H9 (cell line): ENCODE measurements around the gene FAP. TPM values are rescaled to one million over a fixed set of nuclear protein-coding genes. Genes with fewer than 3 reads are reported as not detected.

Source experiments
- DNase-seq: peaks from one replicate; pipeline ENCODE4 v3.0.0-alpha.2; 2017
- H2AFZ ChIP-seq: one replicate; pipeline ENCODE4 v1.6.1; 2013; ENCODE audit warnings: mild to moderate bottlenecking, low read length, control low read depth, moderate library complexity
- H2AK5ac ChIP-seq: 2 replicates; pipeline ENCODE4 v1.6.1; 2013; ENCODE audit warnings: low read length, control low read depth, mixed read lengths; ENCODE audit not compliant: insufficient read length
- H2BK120ac ChIP-seq: one replicate; pipeline ENCODE4 v1.6.1; 2013; ENCODE audit warnings: low read depth, mild to moderate bottlenecking, low read length, control low read depth, inconsistent platforms; ENCODE audit not compliant: poor library complexity, severe bottlenecking
- H2BK12ac ChIP-seq: 2 replicates; pipeline ENCODE4 v1.6.1; 2013; ENCODE audit warnings: low read length, control low read depth, mixed read lengths, low read depth; ENCODE audit not compliant: insufficient read length
- H2BK15ac ChIP-seq: 2 replicates; pipeline ENCODE4 v1.6.1; 2013; ENCODE audit warnings: low read depth, low read length, control low read depth
- H2BK20ac ChIP-seq: one replicate; pipeline ENCODE4 v1.6.1; 2013; ENCODE audit warnings: low read depth, mild to moderate bottlenecking, low read length, control low read depth, inconsistent platforms; ENCODE audit not compliant: poor library complexity, severe bottlenecking
- H2BK5ac ChIP-seq: 2 replicates; pipeline ENCODE4 v1.6.1; 2013; ENCODE audit warnings: low read length, control low read depth, mixed read lengths; ENCODE audit not compliant: insufficient read length
- H3K14ac ChIP-seq: 2 replicates; pipeline ENCODE4 v1.6.1; 2013; ENCODE audit warnings: low read length, control low read depth; ENCODE audit not compliant: insufficient read depth
- H3K18ac ChIP-seq: 2 replicates; pipeline ENCODE4 v1.6.1; 2013; ENCODE audit warnings: low read depth, mild to moderate bottlenecking, mixed read lengths, low read length, control low read depth; ENCODE audit not compliant: insufficient read length
- H3K23ac ChIP-seq: 2 replicates; pipeline ENCODE4 v1.6.1; 2013; ENCODE audit warnings: low read length, control low read depth, mixed read lengths, low read depth; ENCODE audit not compliant: insufficient read length
- H3K23me2 ChIP-seq: 2 replicates; pipeline ENCODE4 v1.6.1; 2013; ENCODE audit warnings: low read depth, mild to moderate bottlenecking, mixed read lengths, low read length, control low read depth; ENCODE audit not compliant: insufficient read length, poor library complexity, severe bottlenecking
- H3K27ac ChIP-seq: 2 replicates; pipeline ENCODE4 v1.5.1; 2013; ENCODE audit warnings: low read length, control low read depth, mixed read lengths, low read depth; ENCODE audit not compliant: insufficient read length
- H3K27me3 ChIP-seq: 2 replicates; pipeline ENCODE4 v1.6.1; 2013; ENCODE audit warnings: low read length, control low read depth, inconsistent platforms; ENCODE audit not compliant: insufficient read depth
- H3K4ac ChIP-seq: 2 replicates; pipeline ENCODE4 v1.6.1; 2013; ENCODE audit warnings: low read depth, mild to moderate bottlenecking, control low read depth, inconsistent platforms, low read length, moderate library complexity
- H3K4me1 ChIP-seq: 2 replicates; pipeline ENCODE4 v1.6.1; 2013; ENCODE audit warnings: low read length, control low read depth, inconsistent platforms; ENCODE audit not compliant: insufficient read depth
- H3K4me2 ChIP-seq: 2 replicates; pipeline ENCODE4 v1.6.1; 2013; ENCODE audit warnings: low read length, control low read depth, mixed read lengths; ENCODE audit not compliant: insufficient read length, insufficient read depth
- H3K56ac ChIP-seq: 2 replicates; pipeline ENCODE4 v1.6.1; 2013; ENCODE audit warnings: low read depth, mild to moderate bottlenecking, mixed read lengths, low read length, control low read depth; ENCODE audit not compliant: insufficient read length
- H3K79me1 ChIP-seq: 2 replicates; pipeline ENCODE4 v1.6.1; 2013; ENCODE audit warnings: low read depth, mild to moderate bottlenecking, moderate library complexity, low read length, control low read depth, inconsistent platforms; ENCODE audit not compliant: insufficient read depth, poor library complexity, severe bottlenecking
- H3K79me2 ChIP-seq: 2 replicates; pipeline ENCODE4 v1.6.1; 2013; ENCODE audit warnings: low read length, control low read depth, inconsistent platforms; ENCODE audit not compliant: insufficient read depth
- H3K9ac ChIP-seq: 2 replicates; pipeline ENCODE4 v1.6.1; 2013; ENCODE audit warnings: low read length, control low read depth, mixed read lengths; ENCODE audit not compliant: insufficient read length; ENCODE audit errors: extremely low read depth
- H3K9me3 ChIP-seq: one replicate; pipeline ENCODE4 v1.6.1; 2013; ENCODE audit warnings: low read depth, low read length, inconsistent platforms; ENCODE audit not compliant: control insufficient read depth
- H3T11ph ChIP-seq: one replicate; pipeline ENCODE4 v1.6.1; 2013; ENCODE audit warnings: mild to moderate bottlenecking, low read length, control low read depth, inconsistent platforms
- H4K20me1 ChIP-seq: one replicate; pipeline ENCODE4 v1.6.1; 2013; ENCODE audit not compliant: control insufficient read depth, insufficient read length, insufficient read depth
- H4K5ac ChIP-seq: 2 replicates; pipeline ENCODE4 v1.6.1; 2013; ENCODE audit warnings: low read depth, mild to moderate bottlenecking, mixed read lengths, low read length, control low read depth; ENCODE audit not compliant: insufficient read length
- H4K8ac ChIP-seq: replicated peaks from 2 replicates; pipeline ENCODE4 v1.6.1; 2013; ENCODE audit warnings: low read length, control low read depth, mixed read lengths, low read depth; ENCODE audit not compliant: insufficient read length
- H4K91ac ChIP-seq: 2 replicates; pipeline ENCODE4 v1.6.1; 2013; ENCODE audit warnings: low read depth, mild to moderate bottlenecking, moderate library complexity, mixed read lengths, low read length, control low read depth; ENCODE audit not compliant: insufficient read length
- H3K27ac Mint-ChIP-seq, 3 experiments: 2 replicates in 2 of 3; 3 replicates in 1 of 3; pipeline ENCODE4 v1.8.0; 2020 to 2021; ENCODE audit warnings: mixed read lengths in 3 of 3, mild to moderate bottlenecking in 1 of 3, moderate library complexity in 1 of 3
- H3K27me3 Mint-ChIP-seq: 2 replicates; pipeline ENCODE4 v1.8.0; 2021; ENCODE audit warnings: low read depth, mild to moderate bottlenecking, moderate library complexity, mixed read lengths
- H3K36me3 Mint-ChIP-seq, 3 experiments: 2 replicates in 2 of 3; 3 replicates in 1 of 3; pipeline ENCODE4 v1.8.0; 2020 to 2021; ENCODE audit warnings: low read depth in 3 of 3, mixed read lengths in 3 of 3; ENCODE audit not compliant: insufficient read depth in 1 of 3
- H3K4me1 Mint-ChIP-seq, 2 experiments: 2 replicates each; pipeline ENCODE4 v1.8.0; 2020; ENCODE audit warnings: mixed read lengths in 2 of 2
- H3K4me3 Mint-ChIP-seq, 2 experiments: 2 replicates in 1 of 2; 3 replicates in 1 of 2; pipeline ENCODE4 v1.8.0; 2020 to 2021; ENCODE audit warnings: mild to moderate bottlenecking in 2 of 2, mixed read lengths in 2 of 2, moderate library complexity in 1 of 2
- H3K9me3 Mint-ChIP-seq, 2 experiments: 2 replicates in 1 of 2; 3 replicates in 1 of 2; pipeline ENCODE4 v1.8.0; 2020; ENCODE audit warnings: mild to moderate bottlenecking in 2 of 2, mixed read lengths in 2 of 2, moderate library complexity in 1 of 2
- WGBS: extraction: QIAGEN DNeasy Blood & Tissue Kit; methylation state at CpG from one replicate; pipeline ENCODE4 v1.1.7; 2013; ENCODE audit warnings: missing lambda C conversion rate, low lambda C conversion rate, mixed read lengths; ENCODE audit not compliant: insufficient read length; ENCODE audit errors: extremely low coverage; 5-methylcytosine and 5-hydroxymethylcytosine counted together
- total RNA-seq: library from RNA; stranded (reverse); gene quantifications from 2 replicates; pipeline ENCODE4 v1.2.1, GENCODE V29; 2021
- TF ChIP-seq, protein P1 (sequence below): fragments of 200-600 bp; sonication (generic); conservative IDR thresholded peaks from 3 replicates; pipeline ENCODE4 v1.8.0; 2021; ENCODE audit warnings: antibody characterized with exemption, mild to moderate bottlenecking

Gene FAP
- total RNA-seq, 1 experiment from 2014 or later: not detected

DNA sequence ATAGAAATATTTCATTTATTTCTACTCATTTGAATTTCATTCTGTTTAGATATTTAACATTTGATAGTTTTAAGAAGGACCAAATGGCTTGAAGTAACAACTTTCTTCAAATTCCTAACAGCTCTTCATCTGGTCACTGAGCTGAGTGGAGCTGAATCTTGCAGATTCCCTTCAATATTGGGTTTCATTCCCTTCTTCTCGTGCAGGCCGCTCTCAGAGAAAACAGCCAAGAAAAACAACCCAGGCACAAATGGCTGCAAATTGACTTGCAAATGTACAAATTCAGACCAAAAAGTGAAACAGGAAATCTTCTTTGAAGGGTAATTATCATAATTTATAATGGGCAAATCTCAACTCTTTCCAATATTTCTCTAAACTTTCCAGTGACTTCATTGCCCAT lies 60.9 kb downstream of the FAP start:
- Histone ChIP-seq H2BK15ac (no peak overlapping the region), H4K5ac (no peak overlapping the region), H3K4ac (no peak overlapping the region), H2BK20ac (no peak overlapping the region), H3K18ac (no peak overlapping the region), H3K9ac (no peak overlapping the region), H3K23me2 (no peaks in the 10 kb centered on the region), H3T11ph (no peak overlapping the region), H3K23ac (no peak overlapping the region), H2BK5ac (no peak overlapping the region), H3K27me3 (no peaks in the 10 kb centered on the region), H3K9me3 (no peaks in the 10 kb centered on the region), H4K8ac (no peak overlapping the region), H3K4me2 (no peak overlapping the region), H2BK120ac (no peak overlapping the region), H2AFZ (no peak overlapping the region), H3K27ac (no peak overlapping the region), H2BK12ac (no peak overlapping the region), H4K20me1 (no peaks in the 10 kb centered on the region), H3K14ac (no peak overlapping the region), H4K91ac (no peak overlapping the region), H3K79me2 (no peaks in the 10 kb centered on the region), H3K4me1 (no peaks in the 10 kb centered on the region), H3K56ac (no peak overlapping the region), H3K79me1 (no peaks in the 10 kb centered on the region), H2AK5ac (no peak overlapping the region)
- no peak for DNase-seq
- Mint-ChIP-seq H3K9me3 (no peaks in the 10 kb centered on the region), H3K4me1 (0 out of 4 replicates have a peak, but pooled peaks cover 0 to under 1% of the 10 kb centered on the region in 2 experiments), H3K27ac (no peak overlapping the region), H3K4me3 (no peak overlapping the region), H3K36me3 (no peaks in the 10 kb centered on the region), H3K27me3 (no peaks in the 10 kb centered on the region)
- TF ChIP-seq, protein P1, sequence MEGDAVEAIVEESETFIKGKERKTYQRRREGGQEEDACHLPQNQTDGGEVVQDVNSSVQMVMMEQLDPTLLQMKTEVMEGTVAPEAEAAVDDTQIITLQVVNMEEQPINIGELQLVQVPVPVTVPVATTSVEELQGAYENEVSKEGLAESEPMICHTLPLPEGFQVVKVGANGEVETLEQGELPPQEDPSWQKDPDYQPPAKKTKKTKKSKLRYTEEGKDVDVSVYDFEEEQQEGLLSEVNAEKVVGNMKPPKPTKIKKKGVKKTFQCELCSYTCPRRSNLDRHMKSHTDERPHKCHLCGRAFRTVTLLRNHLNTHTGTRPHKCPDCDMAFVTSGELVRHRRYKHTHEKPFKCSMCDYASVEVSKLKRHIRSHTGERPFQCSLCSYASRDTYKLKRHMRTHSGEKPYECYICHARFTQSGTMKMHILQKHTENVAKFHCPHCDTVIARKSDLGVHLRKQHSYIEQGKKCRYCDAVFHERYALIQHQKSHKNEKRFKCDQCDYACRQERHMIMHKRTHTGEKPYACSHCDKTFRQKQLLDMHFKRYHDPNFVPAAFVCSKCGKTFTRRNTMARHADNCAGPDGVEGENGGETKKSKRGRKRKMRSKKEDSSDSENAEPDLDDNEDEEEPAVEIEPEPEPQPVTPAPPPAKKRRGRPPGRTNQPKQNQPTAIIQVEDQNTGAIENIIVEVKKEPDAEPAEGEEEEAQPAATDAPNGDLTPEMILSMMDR: no peak
- WGBS: no CpG with 5 or more reads among the region's 2 CpGs
